ENCODE data around the gene TEC.
A peak's percentile ranks its signal among the peaks of the same experiment; 100 is the strongest.

TEC gene

DNA sequence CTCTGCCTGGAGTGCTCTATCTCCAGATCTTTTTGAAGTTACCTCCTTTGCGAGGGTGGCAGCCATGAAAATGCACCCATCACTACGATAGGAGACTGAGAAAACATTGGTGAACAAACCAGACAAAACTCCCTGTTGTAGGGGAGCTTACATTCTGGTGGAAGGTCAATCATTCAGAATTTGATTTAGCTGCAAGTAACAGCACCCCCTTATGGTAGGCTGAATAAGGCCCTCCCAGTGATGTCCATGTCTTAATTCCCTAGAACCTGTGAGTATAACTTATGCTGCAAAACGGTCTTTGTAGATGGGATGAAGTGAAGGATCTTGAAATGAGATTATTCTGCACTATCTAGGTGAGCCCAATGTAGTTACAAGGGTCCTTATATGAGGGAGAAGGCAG is 5.6 kb upstream of the TEC start:
- peaks cover 34% of the 10 kb centered on the region for H3K4me1 ChIP-seq (ENCODE audit: insufficient read depth, low read length, poor library complexity, severe bottlenecking)
- peak overlapping the region; percentile 59; the same call in 1 of the 2 replicates for H2AFZ ChIP-seq (ENCODE audit: low read length)
- no peaks in the 10 kb centered on the region for H3K27me3 ChIP-seq (ENCODE audit: insufficient read depth, low read length, poor library complexity, severe bottlenecking)
- no peaks in the 10 kb centered on the region for H4K20me1 ChIP-seq (ENCODE audit: insufficient read depth, low read length, poor library complexity, severe bottlenecking)
- TF ChIP-seq, protein P1, sequence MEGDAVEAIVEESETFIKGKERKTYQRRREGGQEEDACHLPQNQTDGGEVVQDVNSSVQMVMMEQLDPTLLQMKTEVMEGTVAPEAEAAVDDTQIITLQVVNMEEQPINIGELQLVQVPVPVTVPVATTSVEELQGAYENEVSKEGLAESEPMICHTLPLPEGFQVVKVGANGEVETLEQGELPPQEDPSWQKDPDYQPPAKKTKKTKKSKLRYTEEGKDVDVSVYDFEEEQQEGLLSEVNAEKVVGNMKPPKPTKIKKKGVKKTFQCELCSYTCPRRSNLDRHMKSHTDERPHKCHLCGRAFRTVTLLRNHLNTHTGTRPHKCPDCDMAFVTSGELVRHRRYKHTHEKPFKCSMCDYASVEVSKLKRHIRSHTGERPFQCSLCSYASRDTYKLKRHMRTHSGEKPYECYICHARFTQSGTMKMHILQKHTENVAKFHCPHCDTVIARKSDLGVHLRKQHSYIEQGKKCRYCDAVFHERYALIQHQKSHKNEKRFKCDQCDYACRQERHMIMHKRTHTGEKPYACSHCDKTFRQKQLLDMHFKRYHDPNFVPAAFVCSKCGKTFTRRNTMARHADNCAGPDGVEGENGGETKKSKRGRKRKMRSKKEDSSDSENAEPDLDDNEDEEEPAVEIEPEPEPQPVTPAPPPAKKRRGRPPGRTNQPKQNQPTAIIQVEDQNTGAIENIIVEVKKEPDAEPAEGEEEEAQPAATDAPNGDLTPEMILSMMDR (conservative IDR thresholded peaks at IDR 0.05; ENCODE audit: low read length): peak; percentile 93
- no peak for TF ChIP-seq EZH2phosphoT487 (IDR thresholded peaks at IDR 0.05; ENCODE audit: borderline replicate concordance)
- H3K79me2 ChIP-seq (ENCODE audit: insufficient read depth, low read length): 0 out of 2 replicates have a peak, but pooled peaks cover 4% of the 10 kb centered on the region
- no peak overlapping the region for H3K4me3 ChIP-seq (ENCODE audit: low read length, poor library complexity, severe bottlenecking)
- peaks cover 6% of the 10 kb centered on the region for H3F3A ChIP-seq (ENCODE audit: low read depth)
- no peaks in the 10 kb centered on the region for H3K36me3 ChIP-seq (ENCODE audit: insufficient read depth, low read length)
- H3K9me3 ChIP-seq (ENCODE audit: insufficient read depth, low read depth, low read length): no peaks in the 10 kb centered on the region
- H3K9ac ChIP-seq (ENCODE audit: low read depth, low read length, poor library complexity, severe bottlenecking): peak overlapping the region; percentile 28
- no peaks in the 10 kb centered on the region for H3K9me2 ChIP-seq (replicated peaks; ENCODE audit: low read depth, low read length)
- H3K4me2 ChIP-seq (ENCODE audit: low read depth, low read length, poor library complexity, severe bottlenecking): peak overlapping the region; percentile 19

DNA sequence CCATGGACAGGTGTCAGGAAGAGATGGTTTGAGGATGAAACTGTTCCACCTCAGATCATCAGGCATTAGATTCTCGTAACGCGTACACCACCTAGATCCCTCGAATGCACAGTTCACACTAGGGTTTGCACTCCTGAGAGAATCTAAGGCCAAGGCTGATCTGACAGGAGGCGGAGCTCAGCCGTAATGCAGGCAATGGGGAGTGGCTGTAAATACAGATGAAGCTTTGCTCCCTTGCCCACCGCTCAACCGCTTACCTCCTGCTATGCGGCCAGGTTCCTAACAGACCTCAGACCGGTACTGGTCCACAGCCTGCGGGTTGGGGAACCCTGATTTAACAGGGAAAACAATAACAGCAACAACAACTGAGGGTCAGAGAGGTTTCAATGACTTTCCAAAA is 2.0 kb upstream of the TEC start:
- peak overlapping the region; percentile 97 for H3K4me2 ChIP-seq (ENCODE audit: low read depth, low read length, poor library complexity, severe bottlenecking)
- no peak overlapping the region for H2AFZ ChIP-seq (ENCODE audit: low read length)
- peaks cover 27% of the 10 kb centered on the region for H4K20me1 ChIP-seq (ENCODE audit: insufficient read depth, low read length, poor library complexity, severe bottlenecking)
- H3K9me3 ChIP-seq (ENCODE audit: insufficient read depth, low read depth, low read length): no peaks in the 10 kb centered on the region
- peaks cover 58% of the 10 kb centered on the region for H3K4me1 ChIP-seq (ENCODE audit: insufficient read depth, low read length, poor library complexity, severe bottlenecking)
- H3F3A ChIP-seq (ENCODE audit: low read depth): peaks cover 10% of the 10 kb centered on the region
- peak overlapping the region; percentile 80 for H3K9ac ChIP-seq (ENCODE audit: low read depth, low read length, poor library complexity, severe bottlenecking)
- no peaks in the 10 kb centered on the region for H3K9me2 ChIP-seq (replicated peaks; ENCODE audit: low read depth, low read length)
- peak overlapping the region; percentile 94 for H3K4me3 ChIP-seq (ENCODE audit: low read length, poor library complexity, severe bottlenecking)
- TF ChIP-seq EZH2phosphoT487 (IDR thresholded peaks at IDR 0.05; ENCODE audit: borderline replicate concordance): no peak
- TF ChIP-seq, protein P1 (conservative IDR thresholded peaks at IDR 0.05; ENCODE audit: low read length): no peak
- H3K79me2 ChIP-seq (ENCODE audit: insufficient read depth, low read length): peaks cover 33% of the 10 kb centered on the region
- no peaks in the 10 kb centered on the region for H3K27me3 ChIP-seq (ENCODE audit: insufficient read depth, low read length, poor library complexity, severe bottlenecking)
- no peaks in the 10 kb centered on the region for H3K36me3 ChIP-seq (ENCODE audit: insufficient read depth, low read length)

GRCh38 chr4:48270951-48271473 is 1.4 kb upstream of the TEC start:
- Histone ChIP-seq H3K79me2 (ENCODE audit: insufficient read depth, low read length) (peaks cover 40% of the 10 kb centered on the region), H3K4me1 (ENCODE audit: insufficient read depth, low read length, poor library complexity, severe bottlenecking) (peaks cover 63% of the 10 kb centered on the region), H3K36me3 (ENCODE audit: insufficient read depth, low read length) (no peaks in the 10 kb centered on the region), H3K4me3 (ENCODE audit: low read length, poor library complexity, severe bottlenecking) (peak overlapping the region; percentile 94), H3K27me3 (ENCODE audit: insufficient read depth, low read length, poor library complexity, severe bottlenecking) (no peaks in the 10 kb centered on the region), H3K9me3 (ENCODE audit: insufficient read depth, low read depth, low read length) (no peaks in the 10 kb centered on the region), H2AFZ (ENCODE audit: low read length) (no peak overlapping the region), H3K9me2 (replicated peaks; ENCODE audit: low read depth, low read length) (no peaks in the 10 kb centered on the region), H3K4me2 (ENCODE audit: low read depth, low read length, poor library complexity, severe bottlenecking) (peak overlapping the region; percentile 97), H3F3A (ENCODE audit: low read depth) (peaks cover 10% of the 10 kb centered on the region), H4K20me1 (ENCODE audit: insufficient read depth, low read length, poor library complexity, severe bottlenecking) (peaks cover 32% of the 10 kb centered on the region), H3K9ac (ENCODE audit: low read depth, low read length, poor library complexity, severe bottlenecking) (peak overlapping the region; percentile 80)
- TF ChIP-seq, protein P1 (conservative IDR thresholded peaks at IDR 0.05; ENCODE audit: low read length): no peak
- TF ChIP-seq EZH2phosphoT487 (IDR thresholded peaks at IDR 0.05; ENCODE audit: borderline replicate concordance): no peak

All from Loucy (cell line).